ENCODE measurements around the gene AOX1.
A peak's percentile ranks its signal among the peaks of the same experiment; 100 is the strongest.
"Not testable (repeated sequence)": the region's sequence is repeated elsewhere in the genome, so short reads cannot be mapped to it uniquely, and the experiment has no call there.

Gene AOX1

GRCh38 chr2:200603972-200604371 lies 18.2 kb downstream of the AOX1 start:
- no peak for DNase-seq

GRCh38 chr2:200604571-200605255 lies 18.9 kb downstream of the AOX1 start:
- DNase-seq, result peak; percentile 57

GRCh38 chr2:200608341-200609027 lies 22.7 kb downstream of the AOX1 start:
- no peak for DNase-seq

GRCh38 chr2:200609028-200609614 lies 23.3 kb downstream of the AOX1 start:
- no peak for DNase-seq

GRCh38 chr2:200610217-200610616 lies 24.4 kb downstream of the AOX1 start:
- DNase-seq, result not testable (repeated sequence)

GRCh38 chr2:200613692-200614091 lies 27.9 kb downstream of the AOX1 start:
- no peak for DNase-seq

- DNase-seq, result no peak
Observed at GRCh38 chr2:200614249-200614648, 28.4 kb downstream of the AOX1 start.

- no peak for DNase-seq
Observed at GRCh38 chr2:200615247-200615646, 29.4 kb downstream of the AOX1 start.

- no peak for DNase-seq
Observed at GRCh38 chr2:200616193-200616592, 30.4 kb downstream of the AOX1 start.

- no peak for DNase-seq
Observed at GRCh38 chr2:200616656-200617055, 30.8 kb downstream of the AOX1 start.

GRCh38 chr2:200617156-200618053 lies 31.6 kb downstream of the AOX1 start:
- no peak for DNase-seq

GRCh38 chr2:200618054-200618419 lies 32.2 kb downstream of the AOX1 start:
- no peak for DNase-seq

- DNase-seq, result peak; percentile 11
Observed at GRCh38 chr2:200618590-200619021, 32.8 kb downstream of the AOX1 start.

- DNase-seq, result no peak
Observed at GRCh38 chr2:200619279-200619678, 33.5 kb downstream of the AOX1 start.

- no peak for DNase-seq
Observed at GRCh38 chr2:200620606-200621390, 35.0 kb downstream of the AOX1 start.

- no peak for DNase-seq
Observed at GRCh38 chr2:200622106-200622505, 36.3 kb downstream of the AOX1 start.

- DNase-seq, result no peak
Observed at GRCh38 chr2:200624026-200624425, 38.2 kb downstream of the AOX1 start.

- no peak for DNase-seq
Observed at GRCh38 chr2:200624658-200625057, 38.8 kb downstream of the AOX1 start.

- DNase-seq, result no peak
Observed at GRCh38 chr2:200625282-200625681, 39.5 kb downstream of the AOX1 start.

- no peak for DNase-seq
Observed at GRCh38 chr2:200625958-200626363, 40.1 kb downstream of the AOX1 start.

- no peak for DNase-seq
Observed at GRCh38 chr2:200627110-200627770, 41.4 kb downstream of the AOX1 start.

GRCh38 chr2:200628461-200628860 lies 42.6 kb downstream of the AOX1 start:
- DNase-seq, result not testable (repeated sequence)
